Colon (tissue), 2 donors: ENCODE results near the gene FBLN5.
"Not testable (repeated sequence)": the region's sequence is repeated elsewhere in the genome, so short reads cannot be mapped to it uniquely, and the experiment has no call there.

ENCODE experiments used
- FAIRE-seq: peaks from 2 replicates; lab custom pipeline; 2012; peaks lifted over from hg19 to GRCh38; lab: Jason Lieb, UNC
- donor health status: control.
- donor health status: control.

The FBLN5 gene

GRCh38 chr14:91862417-91862816 lies 85.1 kb downstream of the FBLN5 start:
- no peak for FAIRE-seq

- FAIRE-seq, result no peak
These were observed 86.4 kb downstream of the FBLN5 start for GRCh38 chr14:91861091-91861490.

GRCh38 chr14:91860238-91860637 lies 87.3 kb downstream of the FBLN5 start:
- no peak for FAIRE-seq

DNA sequence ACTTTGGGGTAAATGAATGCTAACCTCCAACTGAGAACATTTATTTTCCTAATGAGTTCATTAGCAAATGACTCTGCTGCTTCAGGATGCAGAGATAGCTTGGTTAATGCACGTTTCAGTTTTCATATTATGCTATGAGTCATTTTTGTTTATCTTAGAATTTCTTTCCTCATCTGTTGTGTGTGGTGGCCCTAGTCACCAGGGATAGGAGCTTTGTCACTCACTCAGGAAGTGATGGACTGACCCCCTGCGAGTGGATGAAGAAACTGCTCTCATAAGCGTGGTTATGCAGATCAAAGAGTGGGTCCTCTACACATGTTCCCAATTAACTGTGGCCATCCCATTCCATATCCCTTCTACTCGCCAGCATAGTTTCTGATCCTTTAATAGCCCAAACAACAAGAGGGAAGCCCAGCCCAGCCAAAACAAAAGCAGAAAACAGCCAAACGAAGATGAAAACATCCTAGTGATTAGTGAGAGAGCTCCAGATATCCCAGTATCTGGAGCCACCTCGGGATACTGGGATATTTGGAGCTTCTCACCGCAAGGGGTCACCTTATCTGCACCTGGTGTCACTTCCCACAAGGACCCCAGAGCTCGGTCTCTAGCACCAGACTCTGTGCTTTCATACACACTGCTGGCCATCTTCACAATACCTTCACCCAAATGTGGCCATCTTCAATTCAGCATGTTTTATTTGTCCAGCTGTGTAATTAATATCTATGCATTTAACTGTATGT lies 88.8 kb downstream of the FBLN5 start:
- FAIRE-seq, result no peak

DNA sequence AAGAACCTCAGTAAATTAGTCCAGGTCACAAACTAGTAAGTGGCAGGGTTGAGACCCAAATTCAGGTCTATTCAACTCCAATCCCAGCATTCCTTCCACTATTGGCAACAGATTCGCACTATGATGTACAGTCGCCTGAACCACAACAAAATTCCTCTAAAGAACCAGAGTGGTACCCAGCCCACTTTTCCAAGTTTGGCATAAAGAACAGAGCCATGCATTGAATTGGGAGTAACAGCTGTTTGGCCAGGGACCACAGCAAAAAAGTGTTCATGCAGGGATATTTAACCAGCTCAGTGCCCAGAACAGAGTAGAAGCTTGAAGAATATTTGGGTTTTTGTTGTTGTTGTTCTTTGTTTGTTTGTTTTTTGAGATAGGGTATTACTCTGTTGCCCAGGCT lies 89.9 kb downstream of the FBLN5 start:
- no peak for FAIRE-seq

- no peak for FAIRE-seq
These were observed 93.1 kb downstream of the FBLN5 start for GRCh38 chr14:91854327-91854934.

- no peak for FAIRE-seq
These were observed 95.9 kb downstream of the FBLN5 start for GRCh38 chr14:91851563-91851962.

DNA sequence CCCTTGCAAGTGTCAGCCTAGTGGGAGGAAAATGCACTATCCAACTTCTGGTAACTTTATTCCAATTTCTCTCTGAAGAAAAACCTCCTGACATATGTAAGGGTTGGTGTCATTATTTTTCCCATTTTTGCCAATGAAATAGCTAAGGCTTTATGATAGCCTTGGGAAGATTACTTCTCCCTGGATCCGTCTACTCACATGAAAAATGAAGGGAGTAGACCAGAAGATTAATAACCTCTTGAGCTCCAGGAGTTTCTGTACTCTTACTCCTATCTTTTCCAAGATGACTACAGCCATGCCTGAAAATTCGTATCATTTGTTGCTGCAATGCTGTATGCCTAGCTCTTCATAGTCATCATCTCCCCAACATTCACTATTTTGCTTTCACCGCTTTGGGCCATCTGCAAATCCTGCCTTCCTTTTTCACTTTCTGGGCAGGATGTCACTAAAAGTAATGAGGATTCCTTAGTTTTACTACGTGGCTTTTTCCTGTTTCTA lies 98.9 kb downstream of the FBLN5 start:
- FAIRE-seq, result no peak

GRCh38 chr14:91847693-91848092 lies 99.8 kb downstream of the FBLN5 start:
- FAIRE-seq, result no peak

DNA sequence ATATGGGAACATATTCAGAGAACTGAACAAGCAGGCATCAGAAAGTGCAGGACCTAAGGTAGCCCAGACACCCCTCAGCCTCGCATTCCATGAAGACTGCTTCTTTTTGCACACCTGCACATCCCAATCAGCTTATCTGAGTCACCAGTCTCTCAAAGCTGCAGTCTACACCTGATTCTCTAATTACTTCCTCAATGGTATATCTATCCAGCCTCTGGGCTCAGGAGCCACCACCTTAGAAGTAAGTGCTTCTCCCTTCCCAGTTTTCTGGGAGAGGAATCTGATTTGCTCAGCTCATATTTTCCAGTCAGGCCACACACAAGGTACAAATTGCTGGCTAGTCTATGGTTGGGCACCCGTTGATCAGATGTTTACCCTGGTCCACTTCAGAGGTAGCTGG lies 101.8 kb downstream of the FBLN5 start:
- FAIRE-seq, result no peak

GRCh38 chr14:91845056-91845455 lies 102.4 kb downstream of the FBLN5 start:
- FAIRE-seq, result not testable (repeated sequence)

GRCh38 chr14:91844029-91844428 lies 103.5 kb downstream of the FBLN5 start:
- FAIRE-seq, result no peak

DNA sequence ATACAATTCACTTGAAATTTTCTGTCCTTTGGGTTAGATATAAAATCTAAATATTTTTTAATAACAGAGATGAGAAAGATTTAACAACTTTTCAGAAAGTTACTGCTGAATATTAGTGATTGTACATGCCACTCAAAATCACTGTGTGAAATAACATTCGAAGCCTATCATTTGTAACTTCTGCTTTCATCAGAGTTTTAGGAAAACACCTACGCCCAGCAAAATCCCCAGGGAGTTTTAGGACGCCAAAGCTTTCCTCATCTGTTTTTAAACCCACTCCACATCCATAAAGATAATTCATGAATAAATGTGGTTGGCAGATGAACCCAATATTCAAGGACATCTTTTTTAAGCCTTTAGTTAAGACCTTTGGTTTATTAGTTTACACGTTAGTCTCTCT lies 104.1 kb downstream of the FBLN5 start:
- FAIRE-seq, result no peak

- no peak for FAIRE-seq
These were observed 106.4 kb downstream of the FBLN5 start for GRCh38 chr14:91841065-91841464.

- FAIRE-seq, result no peak
These were observed 107.7 kb downstream of the FBLN5 start for GRCh38 chr14:91839749-91840148.

- no peak for FAIRE-seq
These were observed 110.4 kb downstream of the FBLN5 start for GRCh38 chr14:91837076-91837475.

DNA sequence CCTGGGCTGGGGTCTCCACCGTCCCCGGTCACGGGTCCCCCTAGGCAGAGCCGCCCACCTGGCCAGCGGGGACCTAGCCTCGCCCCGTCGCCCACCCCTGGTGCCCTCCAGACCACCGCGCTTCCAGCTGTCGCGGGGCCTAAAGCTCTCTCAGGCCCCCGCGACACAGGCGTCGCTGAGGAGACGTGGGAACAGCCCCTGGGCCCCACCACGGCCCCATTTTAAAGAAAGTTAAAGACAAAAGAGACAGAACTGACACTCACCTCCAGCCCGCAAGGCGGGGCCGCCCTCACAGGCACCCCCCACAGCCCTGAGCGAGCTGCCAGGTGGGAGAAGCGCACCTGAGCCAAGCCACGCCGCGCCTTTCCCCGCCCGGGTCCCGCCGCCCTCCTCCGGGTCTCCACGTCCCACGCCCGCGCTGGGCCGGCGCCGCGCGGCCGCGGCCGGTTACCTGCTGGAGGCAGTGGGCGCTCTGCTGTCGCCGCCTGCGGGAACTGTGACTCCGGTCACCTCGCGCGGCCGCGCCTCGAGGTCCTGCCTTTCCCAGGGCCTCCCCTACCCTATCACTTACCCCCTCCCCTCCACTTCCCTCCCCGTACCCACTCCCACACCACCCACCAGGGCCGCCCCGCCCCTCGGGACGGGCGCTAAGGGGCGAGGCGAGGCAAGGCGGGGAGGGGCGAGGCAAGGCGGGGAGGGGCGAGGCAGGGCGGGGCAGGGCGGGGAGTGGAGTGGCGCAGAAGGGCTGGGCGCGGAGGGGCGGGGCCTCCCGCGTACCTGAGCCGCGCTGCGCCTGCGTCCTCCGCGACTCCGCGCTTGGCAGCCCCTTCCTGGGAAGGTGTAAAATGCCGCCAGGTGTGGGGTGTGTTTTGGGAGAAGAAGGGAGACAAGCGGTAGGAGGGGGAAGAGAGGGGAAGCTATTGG lies 111.3 kb downstream of the FBLN5 start:
- FAIRE-seq, result no peak

DNA sequence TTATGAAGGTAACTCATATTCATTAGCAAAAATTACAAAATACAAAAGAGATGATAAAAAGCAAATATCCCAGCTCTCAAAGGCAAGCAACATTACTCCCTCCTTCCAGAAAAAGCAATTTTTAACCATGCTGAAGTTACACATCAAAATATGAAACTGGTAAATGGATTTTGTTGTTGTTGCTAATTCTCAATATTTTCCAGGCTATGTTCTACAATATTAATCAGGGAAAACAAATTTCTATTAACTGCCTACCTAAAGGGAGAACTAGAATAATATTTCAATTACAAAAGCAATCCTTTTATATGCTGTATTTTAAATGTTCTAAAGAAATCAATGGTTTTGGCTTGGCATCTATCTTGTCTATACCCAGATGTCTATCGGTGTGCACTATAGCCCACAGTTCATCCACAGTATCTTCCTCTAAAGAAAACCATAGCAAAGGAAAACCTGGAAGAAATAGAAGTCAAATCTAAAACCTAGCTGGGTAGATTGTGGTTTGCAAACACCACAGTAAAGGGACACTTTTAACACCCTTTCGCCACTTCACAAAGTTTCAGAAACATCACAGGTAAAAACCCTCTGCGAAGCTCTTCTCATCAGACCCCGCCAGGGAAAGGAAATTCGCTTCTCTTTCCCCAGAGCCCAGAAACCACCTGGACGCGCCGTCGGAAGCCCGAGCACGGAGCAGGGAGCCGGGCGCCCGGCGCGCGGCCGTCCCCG lies 112.1 kb downstream of the FBLN5 start:
- FAIRE-seq, result no peak

- no peak for FAIRE-seq
These were observed 112.9 kb downstream of the FBLN5 start for GRCh38 chr14:91834571-91834970.

DNA sequence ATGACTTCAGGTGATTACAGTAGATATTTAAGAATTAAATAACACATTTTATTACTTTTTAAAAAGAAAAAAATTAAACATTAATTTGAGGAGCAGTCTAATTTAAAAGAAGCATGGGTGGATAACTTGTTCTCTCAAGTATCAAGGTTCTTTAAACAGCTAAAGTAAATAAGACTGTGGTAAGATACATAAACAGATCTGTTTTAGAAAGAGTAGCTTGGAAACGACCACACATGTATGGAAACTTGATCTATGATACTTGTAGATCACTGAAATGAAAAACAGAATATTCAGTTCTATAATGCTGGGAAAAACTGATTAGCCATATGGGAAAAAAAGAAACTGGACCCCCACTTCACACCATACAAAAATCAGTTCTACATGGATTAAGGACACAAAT lies 116.2 kb downstream of the FBLN5 start:
- peak; percentile 79 for FAIRE-seq

GRCh38 chr14:91830777-91831176 lies 116.7 kb downstream of the FBLN5 start:
- FAIRE-seq, result no peak

DNA sequence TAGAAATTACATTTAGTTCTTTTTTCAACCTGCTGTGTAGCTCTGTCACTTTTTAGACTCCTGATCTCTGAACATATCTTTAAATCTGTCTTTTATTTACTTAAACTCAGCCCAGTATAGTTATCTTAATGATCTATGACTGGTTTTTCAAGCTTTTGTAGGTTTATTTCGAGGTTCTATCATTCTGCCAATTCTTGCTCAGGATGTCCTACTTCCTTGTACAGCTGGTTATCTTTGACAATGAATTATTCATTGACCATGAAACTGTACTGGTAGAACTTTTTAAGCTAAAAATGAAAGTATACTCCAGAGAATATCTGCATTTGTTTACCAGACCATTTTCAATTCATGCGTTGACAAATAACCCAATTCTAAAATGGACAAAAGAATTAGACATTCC lies 118.0 kb downstream of the FBLN5 start:
- peak; percentile 55 for FAIRE-seq
